ENCODE data around the gene ODF4. TPM values are rescaled to one million over a fixed set of nuclear protein-coding genes. Genes with fewer than 3 reads are reported as not detected.

Gene ODF4
- total RNA-seq, 1 donor from 2014 or later = not detected

Other genes starting within 250 kb of the ODF4 start
- 0.44 TPM for gene ALOXE3, start 221.3 kb upstream of the ODF4 start, total RNA-seq
- not detected for gene HES7, start 215.7 kb upstream of the ODF4 start, total RNA-seq
- gene PER1, start 187.4 kb upstream of the ODF4 start, total RNA-seq = 152 TPM
- 87.9 TPM for gene VAMP2, start 176.9 kb upstream of the ODF4 start, total RNA-seq
- 17.1 TPM for gene TMEM107, start 163.5 kb upstream of the ODF4 start, total RNA-seq
- gene BORCS6, start 149.7 kb upstream of the ODF4 start, total RNA-seq = 7.1 TPM
- 1.9 TPM for gene AURKB, start 129.3 kb upstream of the ODF4 start, total RNA-seq
- 63.1 TPM for gene CTC1, start 91.8 kb upstream of the ODF4 start, total RNA-seq
- gene PFAS, start 90.6 kb upstream of the ODF4 start, total RNA-seq = 82.6 TPM
- gene RANGRF, start 51.2 kb upstream of the ODF4 start, total RNA-seq = 24.6 TPM
- gene SLC25A35, start 44.4 kb upstream of the ODF4 start, total RNA-seq = 12.5 TPM
- 28.7 TPM for gene ARHGEF15, start 29.6 kb upstream of the ODF4 start, total RNA-seq
- 2,627 TPM for gene RPL26, start 43.4 kb downstream of the ODF4 start, total RNA-seq
- not detected for gene RNF222, start 58.0 kb downstream of the ODF4 start, total RNA-seq
- 84.5 TPM for gene NDEL1, start 96.0 kb downstream of the ODF4 start, total RNA-seq